Measurements from ENCODE around the gene RNF10.

The RNF10 gene

DNA sequence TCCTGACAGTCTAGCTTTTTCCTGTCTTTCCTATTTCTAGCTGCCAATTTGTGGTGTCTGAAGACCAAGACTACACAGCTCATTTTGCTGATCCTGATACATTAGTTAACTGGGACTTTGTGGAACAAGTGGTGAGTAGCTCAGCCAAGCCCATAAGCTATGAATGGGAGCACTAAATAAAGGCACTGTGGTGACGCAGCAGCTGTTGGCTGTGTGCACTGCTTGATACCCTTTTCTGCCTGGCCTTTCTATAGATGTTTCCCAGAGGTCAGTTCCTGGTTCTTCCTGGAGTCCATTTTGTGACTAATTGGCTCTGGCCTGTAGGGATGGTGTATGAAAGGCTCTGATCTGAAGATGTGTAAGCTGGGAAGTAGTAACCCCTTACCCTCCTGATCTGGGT, 20.5 kb downstream of the RNF10 start:
- Histone ChIP-seq H3K27me3 (ENCODE audit: control insufficient read depth, insufficient read depth, low read length) (no peaks in the 10 kb centered on the region), H3K27ac (ENCODE audit: low read length) (no peak overlapping the region), H3K4me3 (ENCODE audit: low read length) (no peak overlapping the region), H3K4me1 (ENCODE audit: control insufficient read depth, low read depth, low read length) (no peaks in the 10 kb centered on the region), H3K9me3 (ENCODE audit: control insufficient read depth, low read depth, low read length) (no peaks in the 10 kb centered on the region), H3K9ac (ENCODE audit: low read length) (no peak overlapping the region), H3K36me3 (ENCODE audit: control insufficient read depth, low read depth, low read length) (peaks cover 46% of the 10 kb centered on the region)

DNA sequence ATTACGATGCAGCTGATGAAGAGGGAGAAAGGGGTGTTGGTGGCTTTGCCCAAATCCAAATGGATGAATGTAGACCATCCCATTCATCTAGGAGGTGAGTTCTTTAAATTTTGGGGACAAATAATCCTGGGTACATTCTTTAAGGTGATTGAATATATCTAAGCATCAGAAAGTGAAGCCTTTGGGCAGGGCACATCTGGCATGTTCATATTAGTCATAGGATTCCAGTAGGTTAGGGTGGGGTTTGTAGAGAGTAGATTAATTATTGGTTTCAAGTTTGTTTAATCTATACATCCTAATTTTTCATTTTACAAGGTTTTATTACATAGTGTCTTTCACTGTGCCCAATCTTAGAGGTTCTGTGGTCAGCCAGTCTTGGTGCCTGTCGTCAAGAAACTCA, 23.4 kb downstream of the RNF10 start:
- no peak overlapping the region for H3K4me3 ChIP-seq (ENCODE audit: low read length)
- no peak overlapping the region for H3K27ac ChIP-seq (ENCODE audit: low read length)
- no peaks in the 10 kb centered on the region for H3K4me1 ChIP-seq (ENCODE audit: control insufficient read depth, low read depth, low read length)
- H3K9ac ChIP-seq (ENCODE audit: low read length), result no peak overlapping the region
- no peaks in the 10 kb centered on the region for H3K9me3 ChIP-seq (ENCODE audit: control insufficient read depth, low read depth, low read length)
- peaks cover 62% of the 10 kb centered on the region for H3K36me3 ChIP-seq (ENCODE audit: control insufficient read depth, low read depth, low read length)
- H3K27me3 ChIP-seq (ENCODE audit: control insufficient read depth, insufficient read depth, low read length), result no peaks in the 10 kb centered on the region

DNA sequence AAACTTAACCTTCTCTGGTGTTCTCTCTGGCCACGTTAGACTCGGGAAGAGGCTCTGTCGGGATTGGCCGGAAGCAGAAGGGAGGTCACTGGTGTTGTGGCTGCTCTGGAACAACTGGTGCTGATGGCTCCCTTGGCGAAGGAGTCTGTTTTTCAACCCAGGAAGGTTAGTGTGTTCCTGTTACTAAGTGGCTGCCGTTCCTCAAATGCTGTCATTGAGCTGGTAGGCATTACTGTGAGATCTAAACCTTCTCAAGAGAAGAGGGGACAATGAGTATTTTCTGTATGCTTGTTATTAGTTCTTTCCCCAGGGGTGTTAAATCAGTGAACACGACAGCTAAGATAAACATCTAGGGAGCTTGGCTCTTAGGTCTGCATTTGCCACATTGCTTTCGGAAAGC, 28.8 kb downstream of the RNF10 start:
- no peaks in the 10 kb centered on the region for H3K4me1 ChIP-seq (ENCODE audit: control insufficient read depth, low read depth, low read length)
- no peak overlapping the region for H3K27ac ChIP-seq (ENCODE audit: low read length)
- H3K4me3 ChIP-seq (ENCODE audit: low read length), result no peak overlapping the region
- no peaks in the 10 kb centered on the region for H3K27me3 ChIP-seq (ENCODE audit: control insufficient read depth, insufficient read depth, low read length)
- H3K9me3 ChIP-seq (ENCODE audit: control insufficient read depth, low read depth, low read length), result no peaks in the 10 kb centered on the region
- no peak overlapping the region for H3K9ac ChIP-seq (ENCODE audit: low read length)
- H3K36me3 ChIP-seq (ENCODE audit: control insufficient read depth, low read depth, low read length), result peaks cover 78% of the 10 kb centered on the region

DNA sequence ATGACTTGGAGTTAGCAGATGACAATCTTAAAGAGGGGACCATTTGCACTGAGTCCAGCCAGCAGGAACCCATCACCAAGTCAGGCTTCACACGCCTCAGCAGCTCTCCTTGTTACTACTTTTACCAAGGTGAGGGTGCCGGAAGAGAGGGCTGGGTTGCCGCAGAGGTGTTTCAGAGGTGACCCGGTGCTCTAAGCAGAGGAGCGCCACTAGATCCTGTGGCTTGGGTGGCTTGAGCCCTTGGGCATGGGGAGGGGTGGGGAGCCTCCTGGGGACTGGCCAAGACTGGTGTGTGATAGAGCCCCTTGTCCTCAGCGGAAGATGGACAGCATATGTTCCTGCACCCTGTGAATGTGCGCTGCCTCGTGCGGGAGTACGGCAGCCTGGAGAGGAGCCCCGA, 29.3 kb downstream of the RNF10 start:
- Histone ChIP-seq H3K4me3 (ENCODE audit: low read length) (no peak overlapping the region), H3K27ac (ENCODE audit: low read length) (no peak overlapping the region), H3K27me3 (ENCODE audit: control insufficient read depth, insufficient read depth, low read length) (no peaks in the 10 kb centered on the region), H3K9ac (ENCODE audit: low read length) (no peak overlapping the region), H3K36me3 (ENCODE audit: control insufficient read depth, low read depth, low read length) (peaks cover 83% of the 10 kb centered on the region), H3K9me3 (ENCODE audit: control insufficient read depth, low read depth, low read length) (no peaks in the 10 kb centered on the region), H3K4me1 (ENCODE audit: control insufficient read depth, low read depth, low read length) (no peaks in the 10 kb centered on the region)

DNA sequence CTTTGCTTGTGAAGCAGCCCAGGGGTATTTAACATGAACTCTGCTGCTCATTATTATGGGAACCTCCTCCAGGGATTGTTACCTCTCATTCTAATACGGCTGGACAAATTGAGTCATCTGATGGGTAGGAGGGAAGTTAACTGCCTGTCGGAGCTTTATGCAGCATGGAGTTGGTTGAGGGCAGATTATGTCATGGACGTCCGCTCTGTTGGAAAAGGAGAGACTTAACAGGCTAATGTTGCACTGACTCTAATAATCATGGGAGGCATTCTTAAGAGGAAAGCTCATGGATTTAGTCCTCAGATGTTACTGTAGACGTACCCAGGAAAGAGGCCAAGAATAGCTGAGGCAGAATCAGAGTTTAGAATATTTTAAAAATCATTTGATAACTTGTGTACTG, 37.1 kb downstream of the RNF10 start:
- Histone ChIP-seq H3K4me1 (ENCODE audit: control insufficient read depth, low read depth, low read length) (no peaks in the 10 kb centered on the region), H3K9me3 (ENCODE audit: control insufficient read depth, low read depth, low read length) (no peaks in the 10 kb centered on the region), H3K9ac (ENCODE audit: low read length) (no peak overlapping the region), H3K27me3 (ENCODE audit: control insufficient read depth, insufficient read depth, low read length) (no peaks in the 10 kb centered on the region), H3K27ac (ENCODE audit: low read length) (no peak overlapping the region), H3K4me3 (ENCODE audit: low read length) (no peak overlapping the region), H3K36me3 (ENCODE audit: control insufficient read depth, low read depth, low read length) (peaks cover 87% of the 10 kb centered on the region)

DNA sequence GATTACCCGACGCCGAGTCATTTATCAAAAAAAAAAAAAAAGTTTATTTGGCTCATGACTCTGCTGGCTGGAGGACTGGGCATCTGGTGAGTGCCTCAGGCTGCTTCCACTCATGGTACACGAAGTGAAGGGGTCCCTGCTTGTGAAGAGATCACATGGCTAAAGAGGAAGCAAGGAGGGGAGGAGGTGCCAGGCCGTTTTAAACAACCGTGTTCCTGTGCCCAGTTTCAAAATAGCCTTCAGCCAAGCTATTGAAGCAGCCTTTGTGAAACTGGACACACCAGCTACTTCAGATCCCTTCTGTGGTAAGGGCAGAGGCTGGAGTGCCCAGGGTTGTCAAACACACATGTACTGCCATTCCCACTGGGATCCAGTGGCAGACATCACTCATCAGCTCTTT, 39.4 kb downstream of the RNF10 start:
- Histone ChIP-seq H3K4me3 (ENCODE audit: low read length) (no peak overlapping the region), H3K9ac (ENCODE audit: low read length) (no peak overlapping the region), H3K27me3 (ENCODE audit: control insufficient read depth, insufficient read depth, low read length) (no peaks in the 10 kb centered on the region), H3K4me1 (ENCODE audit: control insufficient read depth, low read depth, low read length) (no peaks in the 10 kb centered on the region), H3K36me3 (ENCODE audit: control insufficient read depth, low read depth, low read length) (peaks cover 86% of the 10 kb centered on the region), H3K27ac (ENCODE audit: low read length) (no peak overlapping the region), H3K9me3 (ENCODE audit: control insufficient read depth, low read depth, low read length) (no peaks in the 10 kb centered on the region)

DNA sequence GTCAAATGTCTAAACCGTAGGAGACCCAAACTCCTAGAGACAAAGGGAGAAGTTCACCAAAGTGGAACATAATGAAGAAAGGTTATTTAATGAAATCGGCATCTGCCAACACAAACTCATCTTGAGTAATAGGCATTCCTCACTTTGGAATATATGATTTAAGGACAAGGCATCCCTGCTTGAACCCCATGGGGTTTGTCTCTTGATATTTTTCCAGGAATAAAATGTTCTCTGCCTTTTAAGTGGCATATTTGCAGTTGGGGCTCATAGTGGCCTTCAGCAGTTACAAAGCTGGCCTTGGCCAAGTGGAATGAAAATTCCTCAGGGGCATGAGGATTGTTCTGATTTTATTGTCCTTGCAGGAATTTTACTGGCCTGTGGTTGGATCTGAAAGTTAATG, 40.0 kb downstream of the RNF10 start:
- Histone ChIP-seq H3K4me1 (ENCODE audit: control insufficient read depth, low read depth, low read length) (no peaks in the 10 kb centered on the region), H3K9ac (ENCODE audit: low read length) (no peak overlapping the region), H3K27me3 (ENCODE audit: control insufficient read depth, insufficient read depth, low read length) (no peaks in the 10 kb centered on the region), H3K9me3 (ENCODE audit: control insufficient read depth, low read depth, low read length) (no peaks in the 10 kb centered on the region), H3K27ac (ENCODE audit: low read length) (no peak overlapping the region), H3K4me3 (ENCODE audit: low read length) (no peak overlapping the region), H3K36me3 (ENCODE audit: control insufficient read depth, low read depth, low read length) (peaks cover 86% of the 10 kb centered on the region)

DNA sequence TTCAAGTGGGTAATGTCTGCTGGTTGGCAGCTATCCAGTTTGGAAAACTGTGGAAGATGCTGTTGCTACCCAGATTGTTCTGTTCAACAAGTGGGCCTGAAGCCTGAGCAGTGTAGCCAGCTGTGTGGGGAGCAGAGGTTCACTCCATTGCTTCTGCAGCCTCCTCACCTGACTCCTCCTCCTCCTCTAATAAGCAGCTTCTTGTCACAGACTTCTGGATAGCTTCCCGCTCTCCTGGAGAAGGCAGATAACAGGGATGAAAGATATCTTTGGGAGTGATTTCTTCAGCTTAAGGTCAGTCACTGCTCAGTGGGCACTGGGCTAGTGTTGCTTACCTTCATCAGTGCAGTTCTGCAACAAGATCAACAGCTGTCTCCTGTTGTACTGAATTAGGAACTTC, 45.0 kb downstream of the RNF10 start:
- Histone ChIP-seq H3K9me3 (ENCODE audit: control insufficient read depth, low read depth, low read length) (no peaks in the 10 kb centered on the region), H3K36me3 (ENCODE audit: control insufficient read depth, low read depth, low read length) (peaks cover 47% of the 10 kb centered on the region), H3K27me3 (ENCODE audit: control insufficient read depth, insufficient read depth, low read length) (peaks cover 7% of the 10 kb centered on the region), H3K4me1 (ENCODE audit: control insufficient read depth, low read depth, low read length) (peaks cover 4% of the 10 kb centered on the region), H3K4me3 (ENCODE audit: low read length) (no peak overlapping the region), H3K27ac (ENCODE audit: low read length) (no peak overlapping the region), H3K9ac (ENCODE audit: low read length) (no peak overlapping the region)

DNA sequence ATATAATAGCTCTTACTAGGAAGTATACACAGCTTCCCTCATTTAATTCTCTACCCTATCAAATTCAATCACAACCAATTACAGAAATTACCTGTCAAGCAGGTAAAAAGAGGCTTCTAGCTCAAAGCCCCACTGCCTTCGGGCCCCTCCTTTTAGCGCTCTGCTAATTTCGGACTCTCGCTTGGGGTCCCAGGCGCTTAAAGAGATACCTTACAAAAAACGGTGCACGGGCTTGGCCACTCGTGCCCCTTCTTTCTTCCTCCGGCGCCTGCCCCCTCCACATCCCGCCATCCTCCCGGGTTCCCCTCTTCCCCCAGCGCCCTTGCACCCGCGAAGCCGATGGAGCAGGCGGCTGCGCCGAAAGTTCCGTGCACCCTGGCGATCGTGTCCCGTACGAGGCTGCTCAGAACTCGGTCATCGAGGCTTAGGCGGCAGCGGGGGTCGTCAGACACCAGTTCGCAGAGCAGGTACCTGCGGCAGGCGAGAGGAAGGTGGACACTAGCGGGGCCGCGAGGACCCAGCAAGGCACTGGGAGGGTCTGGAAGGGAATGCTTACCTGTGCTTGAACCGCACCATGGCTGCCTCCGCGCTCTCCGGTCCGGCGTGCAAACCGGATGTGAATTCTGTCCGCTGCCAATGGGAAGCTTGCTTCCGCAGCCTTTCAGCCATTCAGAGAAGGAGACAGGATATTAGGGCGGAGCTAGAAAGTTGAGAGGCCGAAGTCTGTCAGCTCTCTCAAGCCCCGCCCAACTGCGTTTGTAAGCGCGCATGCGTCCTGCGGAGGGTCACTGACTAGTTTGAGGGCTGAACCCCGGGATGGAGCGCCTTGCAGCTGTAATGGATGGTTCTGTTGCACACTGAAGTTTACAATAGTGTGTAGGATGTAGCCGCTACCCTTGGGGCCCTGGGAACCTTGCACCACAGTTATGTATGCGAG, 46.9 kb downstream of the RNF10 start, which contains the start of gene POP5:
POP5 (minus strand) TSS at position 616 of the 937 bp plus-strand sequence; CDS start at position 576, 40 bp downstream.
- H3K27ac ChIP-seq (ENCODE audit: low read length), result no peak within 1 kb of the TSS
- peak within 1 kb of the TSS; percentile 88 for H3K4me3 ChIP-seq (ENCODE audit: low read length)
- H3K9ac ChIP-seq (ENCODE audit: low read length), result peak within 1 kb of the TSS; percentile 82
- H3K9me3 ChIP-seq (ENCODE audit: control insufficient read depth, low read depth, low read length), result no peaks in the 10 kb centered on the region
- peaks cover 4% of the 10 kb centered on the region for H3K4me1 ChIP-seq (ENCODE audit: control insufficient read depth, low read depth, low read length)
- H3K27me3 ChIP-seq (ENCODE audit: control insufficient read depth, insufficient read depth, low read length), result peaks cover 26% of the 10 kb centered on the region
- peaks cover 34% of the 10 kb centered on the region for H3K36me3 ChIP-seq (ENCODE audit: control insufficient read depth, low read depth, low read length)

DNA sequence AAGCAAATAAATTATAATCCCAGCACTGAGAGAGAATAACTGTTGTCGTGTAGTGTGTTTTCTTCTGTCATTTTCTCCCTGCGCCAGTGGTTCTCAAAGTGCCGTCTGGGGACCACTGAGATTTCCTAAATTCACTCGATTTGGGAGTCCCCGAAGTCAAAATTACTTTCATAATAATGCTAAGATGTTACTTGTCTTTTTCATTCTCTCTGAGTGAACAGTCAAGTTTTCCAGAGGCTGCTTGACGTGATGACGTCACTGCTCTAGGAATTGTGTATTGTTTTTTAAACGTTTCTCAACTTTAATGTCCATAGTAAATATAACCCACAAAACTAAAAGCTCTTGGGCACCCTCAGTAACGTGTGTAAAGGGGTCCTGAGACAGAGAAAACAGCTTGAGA, 47.8 kb downstream of the RNF10 start:
- H3K4me3 ChIP-seq (ENCODE audit: low read length), result peak overlapping the region; percentile 88
- peak overlapping the region; percentile 43 for H3K9ac ChIP-seq (ENCODE audit: low read length)
- H3K36me3 ChIP-seq (ENCODE audit: control insufficient read depth, low read depth, low read length), result peaks cover 25% of the 10 kb centered on the region
- H3K27me3 ChIP-seq (ENCODE audit: control insufficient read depth, insufficient read depth, low read length), result peaks cover 26% of the 10 kb centered on the region
- H3K27ac ChIP-seq (ENCODE audit: low read length), result no peak overlapping the region
- H3K9me3 ChIP-seq (ENCODE audit: control insufficient read depth, low read depth, low read length), result no peaks in the 10 kb centered on the region
- H3K4me1 ChIP-seq (ENCODE audit: control insufficient read depth, low read depth, low read length), result peaks cover 4% of the 10 kb centered on the region

DNA sequence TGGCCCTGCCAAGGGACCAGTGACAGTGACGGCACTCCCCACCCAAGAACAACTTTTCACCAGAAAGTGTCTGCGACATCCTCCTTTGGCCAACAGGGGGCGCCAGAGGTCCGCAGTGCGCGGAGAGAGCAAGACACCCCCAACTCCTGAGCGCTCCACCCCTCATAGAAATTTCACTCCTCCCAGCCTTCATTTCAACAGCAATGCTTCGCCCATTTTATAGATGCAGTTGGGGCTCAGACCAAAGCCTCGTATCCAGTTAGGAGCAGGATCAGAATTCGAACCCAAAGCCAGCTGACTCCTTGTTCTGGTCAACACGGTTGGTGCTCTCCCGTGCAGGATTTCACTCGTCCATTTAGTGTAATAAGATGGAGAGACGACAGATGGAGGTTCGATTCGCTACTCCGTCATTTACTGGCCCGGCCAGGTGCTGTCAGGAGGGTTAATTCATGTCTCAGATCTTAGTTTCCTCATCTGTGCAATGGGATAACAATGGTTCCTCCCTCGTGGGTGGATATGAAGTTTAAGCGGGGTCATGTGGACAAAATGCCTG, 49.4 kb downstream of the RNF10 start:
- Histone ChIP-seq H3K36me3 (ENCODE audit: control insufficient read depth, low read depth, low read length) (peaks cover 12% of the 10 kb centered on the region), H3K27ac (ENCODE audit: low read length) (no peak overlapping the region), H3K4me1 (ENCODE audit: control insufficient read depth, low read depth, low read length) (peaks cover 4% of the 10 kb centered on the region), H3K9ac (ENCODE audit: low read length) (no peak overlapping the region), H3K27me3 (ENCODE audit: control insufficient read depth, insufficient read depth, low read length) (peaks cover 26% of the 10 kb centered on the region), H3K4me3 (ENCODE audit: low read length) (no peak overlapping the region), H3K9me3 (ENCODE audit: control insufficient read depth, low read depth, low read length) (no peaks in the 10 kb centered on the region)

All from iPS-18a (cell line).